SK-N-SH treated with all-trans-retinoic acid at 6 μM for 48 hours (cell line): ENCODE results near the gene ABCC4.
A peak's percentile ranks its signal among the peaks of the same experiment; 100 is the strongest.

ENCODE experiments used
- ATAC-seq: fragments of 200-7000 bp; cut with Tn5 transposase; 3 replicates; pipeline ENCODE4 v1.9.1; 2020; ENCODE audit warnings: mild to moderate bottlenecking, moderate library complexity
- ARNTL ChIP-seq: fragments of 450-650 bp; formaldehyde crosslinking; IDR thresholded peaks from 2 replicates; pipeline ENCODE4 v1.5.0; 2020; ENCODE audit warnings: low read depth, mild to moderate bottlenecking, moderate library complexity, borderline replicate concordance
- BACH2 ChIP-seq: fragments of 250-450 bp; sonication (Bioruptor Pico); IDR thresholded peaks from 2 replicates; pipeline ENCODE4 v1.9.0; 2021; ENCODE audit warnings: mild to moderate bottlenecking, borderline replicate concordance
- CSDC2 ChIP-seq: fragments of 250-450 bp; sonication (Bioruptor Pico); IDR thresholded peaks from 2 replicates; pipeline ENCODE4 v1.5.0; 2020; ENCODE audit warnings: mild to moderate bottlenecking, moderate library complexity
- ESRRG ChIP-seq: fragments of 250-450 bp; sonication (Bioruptor Pico); IDR thresholded peaks from 2 replicates; pipeline ENCODE4 v1.6.1; 2021; ENCODE audit warnings: mild to moderate bottlenecking
- GLIS3 ChIP-seq: fragments of 250-450 bp; sonication (Bioruptor Pico); IDR thresholded peaks from 2 replicates; pipeline ENCODE4 v1.5.0; 2020; ENCODE audit warnings: mild to moderate bottlenecking, moderate library complexity
- ISL1 ChIP-seq: fragments of 250-450 bp; sonication (Bioruptor Pico); IDR thresholded peaks from 2 replicates; pipeline ENCODE4 v2.1.2; 2022; ENCODE audit warnings: mild to moderate bottlenecking, moderate library complexity
- OSR1 ChIP-seq: fragments of 250-450 bp; sonication (Bioruptor Pico); IDR thresholded peaks from 2 replicates; pipeline ENCODE4 v1.8.0; 2022; ENCODE audit warnings: moderate library complexity, mild to moderate bottlenecking, inconsistent platforms
- PPARA ChIP-seq: fragments of 250-450 bp; sonication (Bioruptor Pico); IDR thresholded peaks from 2 replicates; pipeline ENCODE4 v1.5.0; 2020; ENCODE audit warnings: mild to moderate bottlenecking, borderline replicate concordance
- RARB ChIP-seq: fragments of 250-450 bp; sonication (Bioruptor Pico); IDR thresholded peaks from 2 replicates; pipeline ENCODE4 v1.8.0; 2021; ENCODE audit warnings: mild to moderate bottlenecking, moderate library complexity
- SNAI2 ChIP-seq: fragments of 250-450 bp; sonication (Bioruptor Pico); IDR thresholded peaks from 2 replicates; pipeline ENCODE4 v1.5.0; 2020; ENCODE audit warnings: mild to moderate bottlenecking, moderate library complexity
- TCF4 ChIP-seq: fragments of 250-450 bp; sonication (Bioruptor Pico); IDR thresholded peaks from 2 replicates; pipeline ENCODE4 v1.8.0; 2021; ENCODE audit warnings: mild to moderate bottlenecking, moderate library complexity, borderline replicate concordance
- TOX ChIP-seq: fragments of 250-450 bp; sonication (Bioruptor Pico); IDR thresholded peaks from 2 replicates; pipeline ENCODE4 v1.8.0; 2021; ENCODE audit warnings: mild to moderate bottlenecking, moderate library complexity, borderline replicate concordance
- ZC3H10 ChIP-seq: fragments of 250-450 bp; sonication (Bioruptor Pico); IDR thresholded peaks from 2 replicates; pipeline ENCODE4 v1.5.1; 2021; ENCODE audit warnings: mild to moderate bottlenecking, moderate library complexity
- ZFP3 ChIP-seq: fragments of 250-450 bp; sonication (Bioruptor Pico); IDR thresholded peaks from 2 replicates; pipeline ENCODE4 v1.5.0; 2020; ENCODE audit warnings: mild to moderate bottlenecking, moderate library complexity
- ZFP30 ChIP-seq: fragments of 450-650 bp; formaldehyde crosslinking; IDR thresholded peaks from 2 replicates; pipeline ENCODE4 v1.5.0; 2022; ENCODE audit warnings: mild to moderate bottlenecking, moderate library complexity
- ZNF565 ChIP-seq: fragments of 450-650 bp; formaldehyde crosslinking; conservative IDR thresholded peaks from 2 replicates; pipeline ENCODE4 v1.5.0; 2020; ENCODE audit warnings: low read depth, mild to moderate bottlenecking, moderate library complexity
- ZNF70 ChIP-seq: fragments of 450-650 bp; formaldehyde crosslinking; IDR thresholded peaks from 2 replicates; pipeline ENCODE4 v1.5.0; 2020; ENCODE audit warnings: mild to moderate bottlenecking, moderate library complexity
- ZNF8 ChIP-seq: fragments of 450-650 bp; formaldehyde crosslinking; IDR thresholded peaks from 2 replicates; pipeline ENCODE4 v1.5.0; 2020; ENCODE audit warnings: mild to moderate bottlenecking, moderate library complexity
- TF ChIP-seq, protein P1 (sequence below): fragments of 250-450 bp; sonication (Bioruptor Pico); IDR thresholded peaks from 2 replicates; pipeline ENCODE4 v1.5.1; 2020; ENCODE audit warnings: low read depth, mild to moderate bottlenecking, moderate library complexity
- TF ChIP-seq, protein P2 (sequence below): fragments of 250-450 bp; sonication (Bioruptor Pico); IDR thresholded peaks from 2 replicates; pipeline ENCODE4 v1.8.0; 2020; ENCODE audit warnings: mild to moderate bottlenecking, moderate library complexity, borderline replicate concordance
- TF ChIP-seq, protein P3 (sequence below): fragments of 250-450 bp; sonication (Bioruptor Pico); IDR thresholded peaks from 2 replicates; pipeline ENCODE4 v1.5.0; 2020; ENCODE audit warnings: mild to moderate bottlenecking, moderate library complexity
- TF ChIP-seq, protein P4 (sequence below): fragments of 250-450 bp; sonication (Bioruptor Pico); IDR thresholded peaks from 2 replicates; pipeline ENCODE4 v1.5.1; 2021; ENCODE audit warnings: mild to moderate bottlenecking, moderate library complexity
- TF ChIP-seq, protein P5 (sequence below): fragments of 250-450 bp; sonication (Bioruptor Pico); IDR thresholded peaks from 2 replicates; pipeline ENCODE4 v1.8.0; 2021; ENCODE audit warnings: low read depth, mild to moderate bottlenecking, moderate library complexity, borderline replicate concordance

Gene ABCC4

DNA sequence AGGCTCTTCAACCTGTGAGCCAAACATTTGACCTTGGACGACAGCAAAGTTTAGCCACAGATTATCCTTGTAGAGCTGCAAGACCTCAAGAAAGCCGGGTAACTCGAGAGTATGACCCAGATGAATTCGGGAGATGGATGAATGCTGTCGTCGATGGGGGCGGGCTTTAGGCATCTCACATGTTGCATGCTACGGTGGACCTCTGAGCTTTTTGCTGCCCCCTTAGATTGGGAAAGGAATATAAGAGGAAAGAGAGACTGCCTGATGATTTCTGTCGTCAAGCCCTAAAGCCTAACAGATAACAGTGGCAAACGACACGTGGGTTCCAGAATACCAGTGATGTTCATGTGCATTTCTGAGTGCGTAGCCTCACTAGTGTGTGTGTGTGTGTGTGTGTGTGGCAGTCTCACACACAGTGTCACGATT lies 730 bp upstream of the ABCC4 start:
- TF ChIP-seq ESRRG (CRISPR knock-in tag) (no peak), ZNF8 (CRISPR knock-in tag) (no peak), SNAI2 (no peak), ZFP30 (CRISPR knock-in tag) (no peak), ISL1 (no peak), ZNF70 (CRISPR knock-in tag) (no peak), TOX (CRISPR knock-in tag) (no peak), OSR1 (CRISPR knock-in tag) (no peak), PPARA (CRISPR knock-in tag) (no peak), GLIS3 (no peak), ZFP3 (CRISPR knock-in tag) (no peak), ZNF565 (CRISPR knock-in tag) (no peak)
- TF ChIP-seq, protein P1, sequence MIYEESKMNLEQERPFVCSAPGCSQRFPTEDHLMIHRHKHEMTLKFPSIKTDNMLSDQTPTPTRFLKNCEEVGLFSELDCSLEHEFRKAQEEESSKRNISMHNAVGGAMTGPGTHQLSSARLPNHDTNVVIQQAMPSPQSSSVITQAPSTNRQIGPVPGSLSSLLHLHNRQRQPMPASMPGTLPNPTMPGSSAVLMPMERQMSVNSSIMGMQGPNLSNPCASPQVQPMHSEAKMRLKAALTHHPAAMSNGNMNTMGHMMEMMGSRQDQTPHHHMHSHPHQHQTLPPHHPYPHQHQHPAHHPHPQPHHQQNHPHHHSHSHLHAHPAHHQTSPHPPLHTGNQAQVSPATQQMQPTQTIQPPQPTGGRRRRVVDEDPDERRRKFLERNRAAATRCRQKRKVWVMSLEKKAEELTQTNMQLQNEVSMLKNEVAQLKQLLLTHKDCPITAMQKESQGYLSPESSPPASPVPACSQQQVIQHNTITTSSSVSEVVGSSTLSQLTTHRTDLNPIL (CRISPR knock-in tag): no peak
- TF ChIP-seq, protein P2, sequence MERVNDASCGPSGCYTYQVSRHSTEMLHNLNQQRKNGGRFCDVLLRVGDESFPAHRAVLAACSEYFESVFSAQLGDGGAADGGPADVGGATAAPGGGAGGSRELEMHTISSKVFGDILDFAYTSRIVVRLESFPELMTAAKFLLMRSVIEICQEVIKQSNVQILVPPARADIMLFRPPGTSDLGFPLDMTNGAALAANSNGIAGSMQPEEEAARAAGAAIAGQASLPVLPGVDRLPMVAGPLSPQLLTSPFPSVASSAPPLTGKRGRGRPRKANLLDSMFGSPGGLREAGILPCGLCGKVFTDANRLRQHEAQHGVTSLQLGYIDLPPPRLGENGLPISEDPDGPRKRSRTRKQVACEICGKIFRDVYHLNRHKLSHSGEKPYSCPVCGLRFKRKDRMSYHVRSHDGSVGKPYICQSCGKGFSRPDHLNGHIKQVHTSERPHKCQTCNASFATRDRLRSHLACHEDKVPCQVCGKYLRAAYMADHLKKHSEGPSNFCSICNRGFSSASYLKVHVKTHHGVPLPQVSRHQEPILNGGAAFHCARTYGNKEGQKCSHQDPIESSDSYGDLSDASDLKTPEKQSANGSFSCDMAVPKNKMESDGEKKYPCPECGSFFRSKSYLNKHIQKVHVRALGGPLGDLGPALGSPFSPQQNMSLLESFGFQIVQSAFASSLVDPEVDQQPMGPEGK (CRISPR knock-in tag): no peak
- TF ChIP-seq, protein P3, sequence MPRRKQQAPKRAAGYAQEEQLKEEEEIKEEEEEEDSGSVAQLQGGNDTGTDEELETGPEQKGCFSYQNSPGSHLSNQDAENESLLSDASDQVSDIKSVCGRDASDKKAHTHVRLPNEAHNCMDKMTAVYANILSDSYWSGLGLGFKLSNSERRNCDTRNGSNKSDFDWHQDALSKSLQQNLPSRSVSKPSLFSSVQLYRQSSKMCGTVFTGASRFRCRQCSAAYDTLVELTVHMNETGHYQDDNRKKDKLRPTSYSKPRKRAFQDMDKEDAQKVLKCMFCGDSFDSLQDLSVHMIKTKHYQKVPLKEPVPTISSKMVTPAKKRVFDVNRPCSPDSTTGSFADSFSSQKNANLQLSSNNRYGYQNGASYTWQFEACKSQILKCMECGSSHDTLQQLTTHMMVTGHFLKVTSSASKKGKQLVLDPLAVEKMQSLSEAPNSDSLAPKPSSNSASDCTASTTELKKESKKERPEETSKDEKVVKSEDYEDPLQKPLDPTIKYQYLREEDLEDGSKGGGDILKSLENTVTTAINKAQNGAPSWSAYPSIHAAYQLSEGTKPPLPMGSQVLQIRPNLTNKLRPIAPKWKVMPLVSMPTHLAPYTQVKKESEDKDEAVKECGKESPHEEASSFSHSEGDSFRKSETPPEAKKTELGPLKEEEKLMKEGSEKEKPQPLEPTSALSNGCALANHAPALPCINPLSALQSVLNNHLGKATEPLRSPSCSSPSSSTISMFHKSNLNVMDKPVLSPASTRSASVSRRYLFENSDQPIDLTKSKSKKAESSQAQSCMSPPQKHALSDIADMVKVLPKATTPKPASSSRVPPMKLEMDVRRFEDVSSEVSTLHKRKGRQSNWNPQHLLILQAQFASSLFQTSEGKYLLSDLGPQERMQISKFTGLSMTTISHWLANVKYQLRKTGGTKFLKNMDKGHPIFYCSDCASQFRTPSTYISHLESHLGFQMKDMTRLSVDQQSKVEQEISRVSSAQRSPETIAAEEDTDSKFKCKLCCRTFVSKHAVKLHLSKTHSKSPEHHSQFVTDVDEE: no peak
- TF ChIP-seq, protein P4, sequence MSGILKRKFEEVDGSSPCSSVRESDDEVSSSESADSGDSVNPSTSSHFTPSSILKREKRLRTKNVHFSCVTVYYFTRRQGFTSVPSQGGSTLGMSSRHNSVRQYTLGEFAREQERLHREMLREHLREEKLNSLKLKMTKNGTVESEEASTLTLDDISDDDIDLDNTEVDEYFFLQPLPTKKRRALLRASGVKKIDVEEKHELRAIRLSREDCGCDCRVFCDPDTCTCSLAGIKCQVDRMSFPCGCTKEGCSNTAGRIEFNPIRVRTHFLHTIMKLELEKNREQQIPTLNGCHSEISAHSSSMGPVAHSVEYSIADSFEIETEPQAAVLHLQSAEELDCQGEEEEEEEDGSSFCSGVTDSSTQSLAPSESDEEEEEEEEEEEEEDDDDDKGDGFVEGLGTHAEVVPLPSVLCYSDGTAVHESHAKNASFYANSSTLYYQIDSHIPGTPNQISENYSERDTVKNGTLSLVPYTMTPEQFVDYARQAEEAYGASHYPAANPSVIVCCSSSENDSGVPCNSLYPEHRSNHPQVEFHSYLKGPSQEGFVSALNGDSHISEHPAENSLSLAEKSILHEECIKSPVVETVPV (CRISPR knock-in tag): no peak
- peak; percentile 40 for ATAC-seq

DNA sequence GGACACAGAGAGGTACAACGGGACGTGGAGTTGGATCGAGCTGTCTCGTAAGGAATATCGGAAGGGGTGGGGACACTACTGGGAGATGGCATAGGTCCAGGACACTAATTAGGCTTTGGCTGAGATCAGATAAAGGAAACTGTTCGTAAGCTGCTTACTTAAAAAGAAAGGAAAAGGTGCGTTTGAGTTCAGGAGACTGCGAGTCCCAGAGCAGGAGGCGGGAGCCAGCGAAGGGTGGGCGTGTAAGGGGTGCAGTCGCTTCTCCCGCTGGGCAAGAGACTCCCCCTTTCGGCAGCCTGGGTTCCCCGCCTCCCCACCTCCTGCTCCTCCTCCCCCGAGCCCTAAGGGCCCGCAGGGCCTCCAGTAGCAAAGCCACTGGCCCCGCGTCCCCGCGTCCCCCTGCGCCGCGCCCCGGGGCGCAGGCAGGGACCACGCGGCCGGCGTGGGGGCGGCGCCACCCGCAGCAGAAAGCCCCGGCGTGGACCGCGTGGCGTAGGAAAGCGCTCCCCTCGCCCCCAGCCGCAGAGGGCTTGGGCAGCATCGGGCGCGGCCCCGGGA lies 547 bp downstream of the ABCC4 start:
- TF ChIP-seq SNAI2: no peak
- ATAC-seq: peak; percentile 64

DNA sequence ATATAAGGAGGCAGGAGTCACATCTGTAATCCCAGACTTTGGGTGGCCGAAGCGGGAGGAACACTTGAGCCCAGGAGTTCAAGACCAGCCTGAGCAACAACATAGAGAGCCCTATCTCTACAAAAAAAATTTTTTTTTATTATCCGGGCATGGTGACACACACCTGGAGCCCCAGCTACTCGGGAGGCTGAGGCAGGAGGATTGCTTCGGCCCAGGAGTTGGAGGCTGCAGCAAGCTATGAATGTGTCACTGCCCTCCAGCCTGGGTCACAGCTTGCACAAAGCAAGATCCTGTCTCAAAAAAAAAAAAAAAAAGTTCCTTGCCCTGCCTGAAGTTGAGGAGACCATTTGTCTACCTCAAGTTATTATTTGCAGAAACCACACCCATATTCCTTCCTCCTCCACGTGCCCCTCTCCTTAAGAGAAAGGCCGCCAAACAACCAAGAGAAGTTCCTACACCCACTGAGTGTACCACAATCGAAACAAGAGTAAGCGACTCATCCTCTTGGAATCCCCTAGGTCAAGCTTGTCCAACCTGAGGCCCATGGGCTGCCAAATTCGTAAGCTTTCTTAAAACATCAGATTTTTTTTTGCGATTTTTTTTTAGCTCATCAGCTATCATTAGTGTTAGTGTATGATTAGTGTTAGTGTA lies 2.2 kb downstream of the ABCC4 start:
- no peak for ATAC-seq
- TF ChIP-seq ZFP30 (CRISPR knock-in tag) (no peak), ZC3H10 (CRISPR knock-in tag) (no peak), ZNF70 (CRISPR knock-in tag) (no peak), ZNF8 (CRISPR knock-in tag) (no peak), CSDC2 (CRISPR knock-in tag) (no peak), ARNTL (no peak), GLIS3 (no peak), ZNF565 (CRISPR knock-in tag) (no peak), ISL1 (no peak), RARB (CRISPR knock-in tag) (no peak), SNAI2 (no peak), BACH2 (CRISPR knock-in tag) (no peak), TCF4 (no peak)
- TF ChIP-seq, protein P5, sequence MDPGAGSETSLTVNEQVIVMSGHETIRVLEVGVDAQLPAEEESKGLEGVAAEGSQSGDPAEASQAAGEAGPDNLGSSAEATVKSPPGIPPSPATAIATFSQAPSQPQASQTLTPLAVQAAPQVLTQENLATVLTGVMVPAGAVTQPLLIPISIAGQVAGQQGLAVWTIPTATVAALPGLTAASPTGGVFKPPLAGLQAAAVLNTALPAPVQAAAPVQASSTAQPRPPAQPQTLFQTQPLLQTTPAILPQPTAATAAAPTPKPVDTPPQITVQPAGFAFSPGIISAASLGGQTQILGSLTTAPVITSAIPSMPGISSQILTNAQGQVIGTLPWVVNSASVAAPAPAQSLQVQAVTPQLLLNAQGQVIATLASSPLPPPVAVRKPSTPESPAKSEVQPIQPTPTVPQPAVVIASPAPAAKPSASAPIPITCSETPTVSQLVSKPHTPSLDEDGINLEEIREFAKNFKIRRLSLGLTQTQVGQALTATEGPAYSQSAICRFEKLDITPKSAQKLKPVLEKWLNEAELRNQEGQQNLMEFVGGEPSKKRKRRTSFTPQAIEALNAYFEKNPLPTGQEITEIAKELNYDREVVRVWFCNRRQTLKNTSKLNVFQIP: no peak
- TF ChIP-seq, protein P4 (CRISPR knock-in tag): no peak
- TF ChIP-seq, protein P1 (CRISPR knock-in tag): no peak
